GM12892 (cell line): Measurements from ENCODE around the gene ATP6V0B.

ENCODE experiments used
- POLR2A ChIP-seq: IDR thresholded peaks from 2 replicates; pipeline ENCODE4 v1.6.1; 2011; ENCODE audit warnings: low read depth, low read length, control low read depth
- TAF1 ChIP-seq: IDR thresholded peaks from 2 replicates; pipeline ENCODE4 v1.6.1; 2011; ENCODE audit warnings: low read depth, mild to moderate bottlenecking, control low read depth, low read length, borderline replicate concordance

- TF ChIP-seq POLR2A = no peak
- TF ChIP-seq TAF1 = no peak
These were observed 5.4 kb upstream of the ATP6V0B start for GRCh38 chr1:43969416-43969745.
